Effector memory CD4-positive, alpha-beta T cell (primary cell): ENCODE data around the gene IL17REL.

Experiments
- DNase-seq, 3 donors: peaks; one replicate each; pipeline ENCODE4 v3.0.0-alpha.2; 2020
- H3K27ac ChIP-seq: 2 replicates; pipeline ENCODE4 v1.7.0; 2013; ENCODE audit warnings: mild to moderate bottlenecking, low read length, moderate library complexity; ENCODE audit not compliant: insufficient read depth, poor library complexity, severe bottlenecking
- H3K27me3 ChIP-seq: replicated peaks from 2 replicates; pipeline ENCODE4 v1.7.0; 2013; ENCODE audit warnings: mild to moderate bottlenecking, low read length; ENCODE audit not compliant: insufficient read depth, control insufficient read depth, poor library complexity, severe bottlenecking
- H3K36me3 ChIP-seq: 2 replicates; pipeline ENCODE4 v1.7.0; 2013; ENCODE audit warnings: mild to moderate bottlenecking, low read length, moderate library complexity; ENCODE audit not compliant: control insufficient read depth, insufficient read depth
- H3K4me1 ChIP-seq: 2 replicates; pipeline ENCODE4 v1.7.0; 2013; ENCODE audit warnings: low read length, mild to moderate bottlenecking; ENCODE audit not compliant: control insufficient read depth, insufficient read depth, poor library complexity, severe bottlenecking
- H3K4me3 ChIP-seq: 2 replicates; pipeline ENCODE4 v1.7.0; 2013; ENCODE audit warnings: low read length, low read depth, mild to moderate bottlenecking; ENCODE audit not compliant: insufficient read depth, poor library complexity, severe bottlenecking
- H3K9me3 ChIP-seq: 2 replicates; pipeline ENCODE4 v1.7.0; 2013; ENCODE audit warnings: mild to moderate bottlenecking, low read length, moderate library complexity; ENCODE audit not compliant: control insufficient read depth

Gene IL17REL

GRCh38 chr22:50011447-50012210 lies 936 bp downstream of the IL17REL start:
- H3K4me1 ChIP-seq = peaks cover 37% of the 10 kb centered on the region
- no peak overlapping the region for H3K27ac ChIP-seq
- H3K27me3 ChIP-seq = peaks cover 27% of the 10 kb centered on the region

GRCh38 chr22:50010676-50011446 lies 1.7 kb downstream of the IL17REL start:
- Histone ChIP-seq H3K27ac (peak overlapping the region; percentile 11), H3K27me3 (peaks cover 27% of the 10 kb centered on the region), H3K4me1 (peaks cover 32% of the 10 kb centered on the region), H3K4me3 (peak overlapping the region; percentile 29), H3K9me3 (no peaks in the 10 kb centered on the region), H3K36me3 (no peaks in the 10 kb centered on the region)
- peak; percentile 57 to 68 (median 66) for DNase-seq

More at GRCh38 chr22:50011447-50012210, 936 bp downstream of the IL17REL start:
- Histone ChIP-seq H3K9me3 (no peaks in the 10 kb centered on the region), H3K4me3 (peak overlapping the region; percentile 29), H3K36me3 (no peaks in the 10 kb centered on the region)
- no peak for DNase-seq

- Histone ChIP-seq H3K4me3 (peak overlapping the region; percentile 8), H3K36me3 (no peaks in the 10 kb centered on the region), H3K27me3 (peaks cover 27% of the 10 kb centered on the region), H3K27ac (no peak overlapping the region), H3K9me3 (no peaks in the 10 kb centered on the region), H3K4me1 (peaks cover 27% of the 10 kb centered on the region)
- no peak for DNase-seq
Observed at GRCh38 chr22:50009765-50010675, 2.5 kb downstream of the IL17REL start.

- Histone ChIP-seq H3K27me3 (peaks cover 22% of the 10 kb centered on the region), H3K4me3 (no peak overlapping the region), H3K4me1 (peaks cover 20% of the 10 kb centered on the region), H3K27ac (no peak overlapping the region), H3K36me3 (no peaks in the 10 kb centered on the region), H3K9me3 (no peaks in the 10 kb centered on the region)
- no peak for DNase-seq
Observed at GRCh38 chr22:50009251-50009650, 3.3 kb downstream of the IL17REL start.

- H3K9me3 ChIP-seq = no peaks in the 10 kb centered on the region
- DNase-seq = no peak
- peaks cover 18% of the 10 kb centered on the region for H3K27me3 ChIP-seq
- H3K36me3 ChIP-seq = no peaks in the 10 kb centered on the region
- H3K4me3 ChIP-seq = no peak overlapping the region
- no peak overlapping the region for H3K27ac ChIP-seq
- peaks cover 16% of the 10 kb centered on the region for H3K4me1 ChIP-seq
Observed at GRCh38 chr22:50008151-50009040, 4.2 kb downstream of the IL17REL start.

GRCh38 chr22:50007057-50007511 lies 5.5 kb downstream of the IL17REL start:
- Histone ChIP-seq H3K9me3 (no peaks in the 10 kb centered on the region), H3K27me3 (peaks cover 18% of the 10 kb centered on the region), H3K4me3 (no peak overlapping the region), H3K27ac (no peak overlapping the region), H3K4me1 (peaks cover 16% of the 10 kb centered on the region), H3K36me3 (no peaks in the 10 kb centered on the region)
- DNase-seq = no peak

- Histone ChIP-seq H3K36me3 (no peaks in the 10 kb centered on the region), H3K27me3 (peaks cover 3% of the 10 kb centered on the region), H3K4me3 (no peak overlapping the region), H3K9me3 (no peaks in the 10 kb centered on the region), H3K27ac (no peak overlapping the region), H3K4me1 (peaks cover under 1% of the 10 kb centered on the region)
- DNase-seq = no peak
Observed at GRCh38 chr22:50004918-50005317, 7.6 kb downstream of the IL17REL start.

GRCh38 chr22:50002791-50003190 lies 9.8 kb downstream of the IL17REL start:
- DNase-seq = no peak
- no peak overlapping the region for H3K4me3 ChIP-seq
- H3K27me3 ChIP-seq = no peaks in the 10 kb centered on the region
- no peaks in the 10 kb centered on the region for H3K9me3 ChIP-seq
- no peaks in the 10 kb centered on the region for H3K36me3 ChIP-seq
- no peaks in the 10 kb centered on the region for H3K4me1 ChIP-seq
- H3K27ac ChIP-seq = no peak overlapping the region
